ENCODE measurements around the gene RSPRY1. TPM values are rescaled to one million over a fixed set of nuclear protein-coding genes. Genes with fewer than 3 reads are reported as not detected.
"Not testable (repeated sequence)": the region's sequence is repeated elsewhere in the genome, so short reads cannot be mapped to it uniquely, and the experiment has no call there.

The RSPRY1 gene
- total RNA-seq, 1 experiment from 2014 or later = 30.7 TPM

- no peak for DNase-seq (ENCODE audit: low read depth)
- in situ Hi-C loops (cut with HindIII; ENCODE audit: low pct_unique_long_range_greater_than_20kb, low sequenced_read_pairs) = no loop called here
These were observed 76.9 kb downstream of the RSPRY1 start for GRCh38 chr16:57262841-57263540.

GRCh38 chr16:57263541-57264351, 77.6 kb downstream of the RSPRY1 start:
- in situ Hi-C loops (cut with HindIII; ENCODE audit: low pct_unique_long_range_greater_than_20kb, low sequenced_read_pairs) = no loop called here

GRCh38 chr16:57264381-57264780, 78.3 kb downstream of the RSPRY1 start:
- DNase-seq (ENCODE audit: low read depth) = no peak
- in situ Hi-C loops (cut with HindIII; ENCODE audit: low pct_unique_long_range_greater_than_20kb, low sequenced_read_pairs) = no loop called here

More at GRCh38 chr16:57263541-57264351, 77.6 kb downstream of the RSPRY1 start:
- no peak for DNase-seq (ENCODE audit: low read depth)

GRCh38 chr16:57264950-57265371, 78.8 kb downstream of the RSPRY1 start:
- in situ Hi-C loops (cut with HindIII; ENCODE audit: low pct_unique_long_range_greater_than_20kb, low sequenced_read_pairs) = no loop called here
- no peak for DNase-seq (ENCODE audit: low read depth)

- in situ Hi-C loops (cut with HindIII; ENCODE audit: low pct_unique_long_range_greater_than_20kb, low sequenced_read_pairs) = no loop called here
These were observed 79.9 kb downstream of the RSPRY1 start for GRCh38 chr16:57265850-57266530.

GRCh38 chr16:57266531-57267260, 80.6 kb downstream of the RSPRY1 start:
- no peak for DNase-seq (ENCODE audit: low read depth)
- in situ Hi-C loops (cut with HindIII; ENCODE audit: low pct_unique_long_range_greater_than_20kb, low sequenced_read_pairs) = no loop called here

More at GRCh38 chr16:57265850-57266530, 79.9 kb downstream of the RSPRY1 start:
- peak; percentile 75 for DNase-seq (ENCODE audit: low read depth)

GRCh38 chr16:57267343-57267742, 81.2 kb downstream of the RSPRY1 start:
- in situ Hi-C loops (cut with HindIII; ENCODE audit: low pct_unique_long_range_greater_than_20kb, low sequenced_read_pairs); DNase-seq (ENCODE audit: low read depth): not testable (repeated sequence)

- DNase-seq (ENCODE audit: low read depth) = no peak
These were observed 83.0 kb downstream of the RSPRY1 start for GRCh38 chr16:57268804-57269800.

GRCh38 chr16:57270221-57271062, 84.3 kb downstream of the RSPRY1 start:
- in situ Hi-C loops (cut with HindIII; ENCODE audit: low pct_unique_long_range_greater_than_20kb, low sequenced_read_pairs) = no loop called here
- no peak for DNase-seq (ENCODE audit: low read depth)

More at GRCh38 chr16:57268804-57269800, 83.0 kb downstream of the RSPRY1 start:
- in situ Hi-C loops (cut with HindIII; ENCODE audit: low pct_unique_long_range_greater_than_20kb, low sequenced_read_pairs) = no loop called here

- in situ Hi-C loops (cut with HindIII; ENCODE audit: low pct_unique_long_range_greater_than_20kb, low sequenced_read_pairs) = no loop called here
- no peak for DNase-seq (ENCODE audit: low read depth)
These were observed 84.9 kb downstream of the RSPRY1 start for GRCh38 chr16:57271063-57271345.

GRCh38 chr16:57271867-57272495, 85.9 kb downstream of the RSPRY1 start:
- DNase-seq (ENCODE audit: low read depth) = no peak
- in situ Hi-C loops (cut with HindIII; ENCODE audit: low pct_unique_long_range_greater_than_20kb, low sequenced_read_pairs) = no loop called here

- in situ Hi-C loops (cut with HindIII; ENCODE audit: low pct_unique_long_range_greater_than_20kb, low sequenced_read_pairs) = no loop called here
- DNase-seq (ENCODE audit: low read depth) = no peak
These were observed 87.2 kb downstream of the RSPRY1 start for GRCh38 chr16:57273359-57273758.

- in situ Hi-C loops (cut with HindIII; ENCODE audit: low pct_unique_long_range_greater_than_20kb, low sequenced_read_pairs) = no loop called here
- no peak for DNase-seq (ENCODE audit: low read depth)
These were observed 87.7 kb downstream of the RSPRY1 start for GRCh38 chr16:57273826-57274225.

GRCh38 chr16:57275946-57276345, 89.8 kb downstream of the RSPRY1 start:
- in situ Hi-C loops (cut with HindIII; ENCODE audit: low pct_unique_long_range_greater_than_20kb, low sequenced_read_pairs); DNase-seq (ENCODE audit: low read depth): not testable (repeated sequence)

GRCh38 chr16:57276596-57276995, 90.5 kb downstream of the RSPRY1 start:
- in situ Hi-C loops (cut with HindIII; ENCODE audit: low pct_unique_long_range_greater_than_20kb, low sequenced_read_pairs) = no loop called here
- no peak for DNase-seq (ENCODE audit: low read depth)

GRCh38 chr16:57277586-57277985, 91.5 kb downstream of the RSPRY1 start:
- peak; percentile 93 for DNase-seq (ENCODE audit: low read depth)
- in situ Hi-C loops (cut with HindIII; ENCODE audit: low pct_unique_long_range_greater_than_20kb, low sequenced_read_pairs) = no loop called here

Data from Caki2 (cell line).